NCI-H2029 (cell line): ENCODE data around the gene COL26A1.
"Not testable (repeated sequence)": the region's sequence is repeated elsewhere in the genome, so short reads cannot be mapped to it uniquely, and the experiment has no call there.

Experiments
- DNase-seq: peaks from one replicate; lab custom pipeline; 2025; lab: John Stamatoyannopoulos, UW

COL26A1 gene

GRCh38 chr7:101362334-101363195 lies at the start of gene COL26A1:
Gene COL26A1, plus strand, starts transcription at chr7:101362875. Its CDS starts 158 bp downstream, at chr7:101363033.
- no peak for DNase-seq

- no peak for DNase-seq
These were observed 47.3 kb upstream of the COL26A1 start for GRCh38 chr7:101315336-101315735.

- DNase-seq = no peak
These were observed 43.3 kb upstream of the COL26A1 start for GRCh38 chr7:101319401-101319800.

- peak; percentile 92 for DNase-seq
These were observed 40.9 kb upstream of the COL26A1 start, which contains the start of gene IFT22 for GRCh38 chr7:101321491-101322401. Gene IFT22, minus strand, starts transcription at chr7:101321812. Its CDS starts 103 bp downstream, at chr7:101321709.

GRCh38 chr7:101328159-101328558 lies 34.5 kb upstream of the COL26A1 start:
- no peak for DNase-seq

- DNase-seq = no peak
These were observed 32.6 kb upstream of the COL26A1 start for GRCh38 chr7:101330011-101330484.

- DNase-seq = no peak
These were observed 30.6 kb upstream of the COL26A1 start for GRCh38 chr7:101332026-101332425.

- no peak for DNase-seq
These were observed 28.8 kb upstream of the COL26A1 start for GRCh38 chr7:101333912-101334311.

- DNase-seq = no peak
These were observed 22.3 kb upstream of the COL26A1 start for GRCh38 chr7:101340379-101340778.

GRCh38 chr7:101342892-101343291 lies 19.8 kb upstream of the COL26A1 start:
- DNase-seq = no peak

- DNase-seq = no peak
These were observed 15.2 kb upstream of the COL26A1 start for GRCh38 chr7:101347477-101347876.

GRCh38 chr7:101348456-101349067 lies 14.1 kb upstream of the COL26A1 start:
- DNase-seq = not testable (repeated sequence)

- DNase-seq = not testable (repeated sequence)
These were observed 13.4 kb upstream of the COL26A1 start for GRCh38 chr7:101349300-101349699.

GRCh38 chr7:101352920-101353308 lies 9.8 kb upstream of the COL26A1 start:
- no peak for DNase-seq

- no peak for DNase-seq
These were observed 5.2 kb upstream of the COL26A1 start for GRCh38 chr7:101357433-101357832.

GRCh38 chr7:101363196-101363733 lies 590 bp downstream of the COL26A1 start:
- no peak for DNase-seq

GRCh38 chr7:101363734-101364374 lies 1.2 kb downstream of the COL26A1 start:
- no peak for DNase-seq

- DNase-seq = no peak
These were observed 3.3 kb downstream of the COL26A1 start for GRCh38 chr7:101365956-101366355.

GRCh38 chr7:101367676-101368075 lies 5.0 kb downstream of the COL26A1 start:
- no peak for DNase-seq

- no peak for DNase-seq
These were observed 5.9 kb downstream of the COL26A1 start for GRCh38 chr7:101368422-101369165.

- DNase-seq = no peak
These were observed 8.2 kb downstream of the COL26A1 start for GRCh38 chr7:101370836-101371235.
